HEK293 (cell line): ENCODE measurements around the gene C17orf113.

Experiments
- CTCF ChIA-PET: fragments of 350-600 bp; formaldehyde crosslinking; extraction: SDS; loops from one replicate; lab custom pipeline; 2021; ENCODE audit warnings: antibody characterized with exemption; lab: Yijun Ruan, JAX
- POLR2A ChIA-PET: fragments of 300-600 bp; formaldehyde crosslinking; extraction: SDS; loops from one replicate; lab custom pipeline; 2020; ENCODE audit warnings: antibody characterized with exemption, inconsistent platforms; lab: Yijun Ruan, JAX
- H3K27ac ChIP-seq: fragments of 200-500 bp; sonication (Bioruptor generic); 2 replicates; pipeline ENCODE4 v1.5.1; 2014; ENCODE audit warnings: low read depth, low read length, control low read depth, inconsistent platforms; ENCODE audit errors: extremely low read depth
- H3K36me3 ChIP-seq, 2 experiments: fragments of 200-500 bp in 1 of 2; sonication (Bioruptor generic) in 1 of 2; 1 replicate in 1 of 2; 2 replicates in 1 of 2; pipeline ENCODE4 v1.5.1; 2014 to 2017; ENCODE audit warnings: inconsistent platforms in 2 of 2, low read length in 2 of 2; ENCODE audit not compliant: control insufficient read depth in 2 of 2, insufficient read depth in 1 of 2
- H3K4me1 ChIP-seq: fragments of 200-500 bp; sonication (Bioruptor generic); 2 replicates; pipeline ENCODE4 v1.5.1; 2014; ENCODE audit warnings: mild to moderate bottlenecking, low read length, inconsistent platforms; ENCODE audit not compliant: control insufficient read depth, insufficient read depth
- H3K4me3 ChIP-seq: 2 replicates; pipeline ENCODE4 v1.5.1; 2011; ENCODE audit warnings: low read depth, mild to moderate bottlenecking, control low read depth, low read length, moderate library complexity
- H3K9me3 ChIP-seq: fragments of 200-500 bp; sonication (Bioruptor generic); 2 replicates; pipeline ENCODE4 v1.5.1; 2014; ENCODE audit warnings: low read depth, low read length, inconsistent platforms; ENCODE audit not compliant: control insufficient read depth, insufficient read depth
- CTCF ChIP-seq: fragments of 450-650 bp; formaldehyde crosslinking; IDR thresholded peaks from 2 replicates; pipeline ENCODE4 v1.5.1; 2016; ENCODE audit warnings: missing biosample characterization, missing genetic modification characterization
- GLIS1 ChIP-seq: fragments of 450-650 bp; formaldehyde crosslinking; IDR thresholded peaks from 2 replicates; pipeline ENCODE4 v1.5.1; 2016; ENCODE audit warnings: missing biosample characterization, missing genetic modification characterization
- IKZF3 ChIP-seq: fragments of 450-650 bp; IDR thresholded peaks from 2 replicates; pipeline ENCODE4 v1.5.0; 2018; ENCODE audit warnings: missing biosample characterization, mild to moderate bottlenecking, missing genetic modification characterization, moderate library complexity
- KLF1 ChIP-seq: fragments of 450-650 bp; formaldehyde crosslinking; IDR thresholded peaks from 2 replicates; pipeline ENCODE4 v1.5.1; 2016; ENCODE audit warnings: missing biosample characterization, missing genetic modification characterization
- KLF10 ChIP-seq: fragments of 450-650 bp; IDR thresholded peaks from 2 replicates; pipeline ENCODE4 v1.5.1; 2018; ENCODE audit warnings: missing biosample characterization, mild to moderate bottlenecking, missing genetic modification characterization
- PATZ1 ChIP-seq: fragments of 450-650 bp; formaldehyde crosslinking; IDR thresholded peaks from 2 replicates; pipeline ENCODE4 v1.5.1; 2016; ENCODE audit warnings: missing biosample characterization, missing genetic modification characterization
- REPIN1 ChIP-seq: fragments of 450-650 bp; formaldehyde crosslinking; IDR thresholded peaks from 2 replicates; pipeline ENCODE4 v1.5.1; 2017; ENCODE audit warnings: missing biosample characterization, missing genetic modification characterization, low read depth
- SP3 ChIP-seq: fragments of 450-650 bp; formaldehyde crosslinking; IDR thresholded peaks from 2 replicates; pipeline ENCODE4 v1.5.1; 2016; ENCODE audit warnings: missing biosample characterization, missing genetic modification characterization
- YY2 ChIP-seq: fragments of 450-650 bp; formaldehyde crosslinking; IDR thresholded peaks from 2 replicates; pipeline ENCODE4 v1.5.1; 2016; ENCODE audit warnings: missing biosample characterization, missing genetic modification characterization
- ZBTB8A ChIP-seq: fragments of 450-650 bp; formaldehyde crosslinking; IDR thresholded peaks from 2 replicates; pipeline ENCODE4 v1.5.1; 2016; ENCODE audit warnings: missing biosample characterization, missing genetic modification characterization
- ZFHX2 ChIP-seq: fragments of 450-650 bp; formaldehyde crosslinking; conservative IDR thresholded peaks from 2 replicates; pipeline ENCODE4 v1.5.1; 2016; ENCODE audit warnings: missing biosample characterization, missing genetic modification characterization
- ZNF121 ChIP-seq: fragments of 450-650 bp; formaldehyde crosslinking; IDR thresholded peaks from 2 replicates; pipeline ENCODE4 v1.5.1; 2016; ENCODE audit warnings: missing biosample characterization, missing genetic modification characterization
- ZNF140 ChIP-seq: fragments of 450-650 bp; formaldehyde crosslinking; IDR thresholded peaks from 2 replicates; pipeline ENCODE4 v1.5.1; 2016; ENCODE audit warnings: missing biosample characterization, missing genetic modification characterization
- ZNF169 ChIP-seq: fragments of 450-650 bp; formaldehyde crosslinking; IDR thresholded peaks from 2 replicates; pipeline ENCODE4 v1.5.1; 2016; ENCODE audit warnings: missing biosample characterization, missing genetic modification characterization
- ZNF214 ChIP-seq: fragments of 450-650 bp; formaldehyde crosslinking; IDR thresholded peaks from 2 replicates; pipeline ENCODE4 v1.5.1; 2017; ENCODE audit warnings: missing biosample characterization, mild to moderate bottlenecking, missing genetic modification characterization, borderline replicate concordance
- ZNF221 ChIP-seq: fragments of 450-650 bp; formaldehyde crosslinking; IDR thresholded peaks from 2 replicates; pipeline ENCODE4 v1.5.1; 2017; ENCODE audit warnings: missing biosample characterization, missing genetic modification characterization, borderline replicate concordance
- ZNF311 ChIP-seq: fragments of 450-650 bp; formaldehyde crosslinking; IDR thresholded peaks from 2 replicates; pipeline ENCODE4 v1.5.1; 2017; ENCODE audit warnings: missing biosample characterization, missing genetic modification characterization, borderline replicate concordance
- ZNF394 ChIP-seq: fragments of 450-650 bp; formaldehyde crosslinking; IDR thresholded peaks from 2 replicates; pipeline ENCODE4 v1.5.1; 2016; ENCODE audit warnings: missing biosample characterization, missing genetic modification characterization, mild to moderate bottlenecking, moderate library complexity, borderline replicate concordance
- ZNF449 ChIP-seq: fragments of 450-650 bp; formaldehyde crosslinking; IDR thresholded peaks from 2 replicates; pipeline ENCODE4 v1.5.1; 2017; ENCODE audit warnings: missing biosample characterization, mild to moderate bottlenecking, missing genetic modification characterization, moderate library complexity
- ZNF561 ChIP-seq: fragments of 450-650 bp; IDR thresholded peaks from 2 replicates; pipeline ENCODE4 v1.5.1; 2018; ENCODE audit warnings: missing biosample characterization, missing genetic modification characterization, borderline replicate concordance
- ZNF660 ChIP-seq: fragments of 450-650 bp; IDR thresholded peaks from 2 replicates; pipeline ENCODE4 v1.5.1; 2018; ENCODE audit warnings: missing biosample characterization, mild to moderate bottlenecking, missing genetic modification characterization
- ZNF670 ChIP-seq: fragments of 450-650 bp; formaldehyde crosslinking; IDR thresholded peaks from 2 replicates; pipeline ENCODE4 v1.5.1; 2016; ENCODE audit warnings: missing biosample characterization, missing genetic modification characterization, low read depth
- ZSCAN4 ChIP-seq: fragments of 450-650 bp; formaldehyde crosslinking; IDR thresholded peaks from 2 replicates; pipeline ENCODE4 v1.5.1; 2017; ENCODE audit warnings: missing biosample characterization, missing genetic modification characterization

Gene C17orf113

GRCh38 chr17:42050393-42051012 lies at the start of gene C17orf113 (continued):
- TF ChIP-seq ZFHX2 (no peak), KLF1 (peak; percentile 31; the same call in 1 of the 2 replicates), ZNF561 (tag by site-specific recombination) (peak; percentile 39; the same call in 1 of the 2 replicates), REPIN1 (tag by site-specific recombination) (no peak), ZSCAN4 (tag by site-specific recombination) (no peak), ZNF449 (tag by site-specific recombination) (no peak), ZNF311 (tag by site-specific recombination) (no peak), ZNF121 (tag by site-specific recombination) (no peak), ZNF660 (tag by site-specific recombination) (peak; percentile 88; the same call in 1 of the 2 replicates), GLIS1 (tag by site-specific recombination) (no peak), ZNF670 (tag by site-specific recombination) (no peak), YY2 (tag by site-specific recombination) (peak; percentile 70), ZNF394 (no peak), ZNF169 (no peak), KLF10 (tag by site-specific recombination) (no peak), ZNF214 (tag by site-specific recombination) (no peak), SP3 (peak; percentile 46), ZNF140 (tag by site-specific recombination) (no peak)

GRCh38 chr17:42098730-42099399 lies 48.5 kb upstream of the C17orf113 start:
- Histone ChIP-seq H3K4me3 (no peak overlapping the region), H3K27ac (no peak overlapping the region), H3K4me1 (no peaks in the 10 kb centered on the region; the same call in 1 of the 2 replicates), H3K36me3 (no peaks in the 10 kb centered on the region), H3K9me3 (no peaks in the 10 kb centered on the region)
- CTCF ChIA-PET = interaction anchor here (0.6 to 12.3 kb wide), 3 partner anchors 32 to 184 kb away, joined by 3 to 132 read pairs (median 85); no protein-coding TSS in a partner anchor
- POLR2A ChIA-PET = interaction anchor here (0.5 to 2.0 kb wide), 5 partner anchors 34 to 203 kb away, joined by 3 to 5 read pairs (median 3); no protein-coding TSS in a partner anchor
- TF ChIP-seq ZBTB8A (tag by site-specific recombination) (peak; percentile 21; the same call in 1 of the 2 replicates), ZNF221 (tag by site-specific recombination) (no peak), PATZ1 (tag by site-specific recombination) (peak; percentile 33; the same call in 1 of the 2 replicates), IKZF3 (0 out of 2 replicates have a peak, but pooled peaks have one; percentile 11), CTCF (tag by site-specific recombination) (0 out of 2 replicates have a peak, but pooled peaks have one; percentile 8)
